GM23248 (cell line): ENCODE results near the gene CLTRN.

Source experiments
- EZH2 ChIP-seq: fragments of 200-600 bp; sonication (generic); IDR thresholded peaks from 2 replicates; pipeline ENCODE4 v1.6.1; 2018; ENCODE audit warnings: antibody characterized with exemption, mild to moderate bottlenecking; ENCODE audit not compliant: insufficient read depth, poor library complexity, severe bottlenecking
- EZH2phosphoT487 ChIP-seq: fragments of 200-600 bp; sonication (generic); IDR thresholded peaks from 2 replicates; pipeline ENCODE4 v1.6.1; 2018; ENCODE audit warnings: antibody characterized with exemption, moderate library complexity, mild to moderate bottlenecking, low read depth; ENCODE audit not compliant: insufficient read depth

DNA sequence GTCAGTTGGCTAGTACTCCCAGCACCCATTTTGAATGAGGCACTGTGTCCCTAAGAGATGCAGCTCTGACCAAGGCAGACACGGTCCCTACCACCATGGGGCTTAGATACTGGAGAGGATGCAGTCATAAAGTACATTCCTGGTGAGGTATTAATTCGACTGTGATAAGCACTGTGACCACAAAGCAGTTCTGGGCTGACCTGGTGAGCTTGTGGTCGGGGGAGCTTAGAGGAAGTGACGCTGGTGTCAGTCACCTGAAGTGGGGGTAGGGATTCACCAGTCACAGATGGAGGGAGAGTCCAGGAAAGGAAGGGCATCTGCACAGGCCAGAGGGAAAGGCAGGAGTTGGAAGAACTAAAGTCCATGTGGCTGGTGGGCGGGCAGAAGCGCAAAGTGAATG, 15.8 kb upstream of the CLTRN start:
- no peak for TF ChIP-seq EZH2
- TF ChIP-seq EZH2phosphoT487 = no peak
